ENCODE results near the gene FBL.

The FBL gene

GRCh38 chr19:39828015-39828653, 18.0 kb downstream of the FBL start:
- ChIA-PET CTCF (interaction anchor here (4.8 kb wide), 1 partner anchor 15 kb away, joined by 40 read pairs; the partner anchor contains the start of gene FBL), POLR2A (interaction anchor here (0.7 kb wide), 1 partner anchor 143 kb away, joined by 3 read pairs; the partner anchor contains the start of gene PSMC4)
- DNase-seq (ENCODE audit: low read depth, low spot score) = no peak
- TF ChIP-seq CTCF (IDR thresholded peaks at IDR 0.05; ENCODE audit: insufficient read depth, low read length, missing control alignments) = no peak
- H3K4me3 ChIP-seq (ENCODE audit: low read depth, low read length) = no peak overlapping the region

- CTCF ChIA-PET = interaction anchor here (4.8 kb wide), 1 partner anchor 16 kb away, joined by 40 read pairs; the partner anchor contains the start of gene FBL
Observed at GRCh38 chr19:39827216-39827615, 19.0 kb downstream of the FBL start.

GRCh38 chr19:39826311-39826945, 19.8 kb downstream of the FBL start:
- no peak overlapping the region for H3K4me3 ChIP-seq (ENCODE audit: low read depth, low read length)
- CTCF ChIA-PET = no interaction called here
- DNase-seq (ENCODE audit: low read depth, low spot score) = no peak
- POLR2A ChIA-PET = no interaction called here
- TF ChIP-seq CTCF (IDR thresholded peaks at IDR 0.05; ENCODE audit: insufficient read depth, low read length, missing control alignments) = no peak

More at GRCh38 chr19:39827216-39827615, 19.0 kb downstream of the FBL start:
- no peak for DNase-seq (ENCODE audit: low read depth, low spot score)
- POLR2A ChIA-PET = no interaction called here
- no peak overlapping the region for H3K4me3 ChIP-seq (ENCODE audit: low read depth, low read length)
- no peak for TF ChIP-seq CTCF (IDR thresholded peaks at IDR 0.05; ENCODE audit: insufficient read depth, low read length, missing control alignments)

GRCh38 chr19:39825531-39826076, 20.6 kb downstream of the FBL start:
- ChIA-PET POLR2A (interaction anchor here (1.0 kb wide), 1 partner anchor 8 kb away, joined by 4 read pairs; no protein-coding TSS in a partner anchor), CTCF (interaction anchor here (1.3 to 1.7 kb wide), 3 partner anchors 8 to 19 kb away, joined by 5 to 9 read pairs (median 8); partner anchors contain the start of gene DYRK1B)
- TF ChIP-seq CTCF (IDR thresholded peaks at IDR 0.05; ENCODE audit: insufficient read depth, low read length, missing control alignments) = no peak
- no peak for DNase-seq (ENCODE audit: low read depth, low spot score)
- H3K4me3 ChIP-seq (ENCODE audit: low read depth, low read length) = no peak overlapping the region

- ChIA-PET POLR2A (interaction anchor here (1.0 kb wide), 1 partner anchor 8 kb away, joined by 4 read pairs; no protein-coding TSS in a partner anchor), CTCF (interaction anchor here (1.3 to 1.7 kb wide), 3 partner anchors 9 to 20 kb away, joined by 5 to 9 read pairs (median 8); partner anchors contain the start of gene DYRK1B)
- H3K4me3 ChIP-seq (ENCODE audit: low read depth, low read length) = no peak overlapping the region
- no peak for DNase-seq (ENCODE audit: low read depth, low spot score)
- TF ChIP-seq CTCF (IDR thresholded peaks at IDR 0.05; ENCODE audit: insufficient read depth, low read length, missing control alignments) = no peak
Observed at GRCh38 chr19:39825093-39825463, 21.1 kb downstream of the FBL start.
